Measurements from ENCODE around the gene RAB38.

Gene RAB38

DNA sequence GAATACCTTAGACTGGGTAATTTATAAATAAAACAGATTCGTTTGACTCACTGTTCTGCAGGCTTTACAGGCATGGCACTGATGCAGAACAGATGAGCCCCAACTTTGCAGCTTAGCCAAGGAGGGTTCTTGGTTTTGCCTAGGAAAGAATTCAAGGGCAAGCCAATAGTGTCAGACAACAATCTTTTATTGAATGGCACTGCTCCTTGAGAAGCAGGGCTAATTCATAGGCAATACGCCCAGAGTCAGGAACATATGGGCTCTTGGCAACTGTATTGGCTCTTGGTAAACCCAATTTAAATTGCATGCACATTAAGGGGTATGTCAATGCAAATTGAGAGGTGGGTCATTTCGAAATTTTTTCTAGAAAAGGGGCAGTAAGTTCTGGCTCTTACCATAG lies 87.9 kb downstream of the RAB38 start:
- DNase-seq (ENCODE audit: low spot score): no peak
- in situ Hi-C loops (cut with MboI; ENCODE audit: low sequenced_read_pairs, unreplicated experiment): no loop called here
- TF ChIP-seq, protein P1, sequence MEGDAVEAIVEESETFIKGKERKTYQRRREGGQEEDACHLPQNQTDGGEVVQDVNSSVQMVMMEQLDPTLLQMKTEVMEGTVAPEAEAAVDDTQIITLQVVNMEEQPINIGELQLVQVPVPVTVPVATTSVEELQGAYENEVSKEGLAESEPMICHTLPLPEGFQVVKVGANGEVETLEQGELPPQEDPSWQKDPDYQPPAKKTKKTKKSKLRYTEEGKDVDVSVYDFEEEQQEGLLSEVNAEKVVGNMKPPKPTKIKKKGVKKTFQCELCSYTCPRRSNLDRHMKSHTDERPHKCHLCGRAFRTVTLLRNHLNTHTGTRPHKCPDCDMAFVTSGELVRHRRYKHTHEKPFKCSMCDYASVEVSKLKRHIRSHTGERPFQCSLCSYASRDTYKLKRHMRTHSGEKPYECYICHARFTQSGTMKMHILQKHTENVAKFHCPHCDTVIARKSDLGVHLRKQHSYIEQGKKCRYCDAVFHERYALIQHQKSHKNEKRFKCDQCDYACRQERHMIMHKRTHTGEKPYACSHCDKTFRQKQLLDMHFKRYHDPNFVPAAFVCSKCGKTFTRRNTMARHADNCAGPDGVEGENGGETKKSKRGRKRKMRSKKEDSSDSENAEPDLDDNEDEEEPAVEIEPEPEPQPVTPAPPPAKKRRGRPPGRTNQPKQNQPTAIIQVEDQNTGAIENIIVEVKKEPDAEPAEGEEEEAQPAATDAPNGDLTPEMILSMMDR (IDR thresholded peaks at IDR 0.05; ENCODE audit: borderline replicate concordance, control extremely low read depth, extremely low read depth, insufficient read depth, missing control alignments): no peak

DNA sequence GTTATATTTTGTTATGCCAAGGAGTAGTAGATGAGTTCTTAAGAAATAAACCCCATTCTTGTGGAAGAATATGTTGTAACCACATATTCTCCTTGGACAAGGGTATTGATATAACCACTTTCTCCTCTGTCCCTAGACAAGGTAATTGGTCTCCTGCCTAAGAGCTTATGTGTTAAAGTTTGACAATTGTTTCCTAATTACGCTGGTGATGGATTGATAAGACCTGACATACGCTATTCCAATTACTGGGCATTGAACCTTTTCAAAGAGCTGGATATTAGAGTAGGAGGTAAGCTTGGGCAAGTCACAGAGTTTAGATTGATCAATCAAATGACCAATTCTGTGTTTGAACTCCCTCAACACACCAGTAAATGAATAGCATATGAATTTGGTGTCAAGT lies 88.9 kb downstream of the RAB38 start:
- no peak for DNase-seq (ENCODE audit: low spot score)
- TF ChIP-seq, protein P1 (IDR thresholded peaks at IDR 0.05; ENCODE audit: borderline replicate concordance, control extremely low read depth, extremely low read depth, insufficient read depth, missing control alignments): no peak
- in situ Hi-C loops (cut with MboI; ENCODE audit: low sequenced_read_pairs, unreplicated experiment): no loop called here

DNA sequence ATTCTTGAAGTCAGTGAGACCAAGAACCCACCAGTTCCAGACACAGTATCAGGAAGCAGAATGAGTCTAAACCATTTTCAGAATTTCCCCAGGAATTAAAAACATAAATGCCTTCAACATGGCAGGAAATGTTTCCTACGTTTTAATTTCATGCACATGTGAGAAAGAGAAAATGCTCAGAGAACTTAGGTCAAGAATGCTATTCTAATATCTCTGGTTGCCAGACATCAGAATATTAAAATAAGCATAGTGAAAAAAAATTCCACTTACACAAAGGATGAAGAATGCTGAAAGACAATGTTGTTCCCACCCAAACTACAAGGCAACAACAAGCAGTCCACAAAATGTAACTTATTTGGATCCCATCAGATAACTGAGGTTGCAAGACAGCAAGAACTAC lies 104.8 kb downstream of the RAB38 start:
- no peak for DNase-seq (ENCODE audit: low spot score)
- TF ChIP-seq, protein P1 (IDR thresholded peaks at IDR 0.05; ENCODE audit: borderline replicate concordance, control extremely low read depth, extremely low read depth, insufficient read depth, missing control alignments): no peak
- in situ Hi-C loops (cut with MboI; ENCODE audit: low sequenced_read_pairs, unreplicated experiment): no loop called here

DNA sequence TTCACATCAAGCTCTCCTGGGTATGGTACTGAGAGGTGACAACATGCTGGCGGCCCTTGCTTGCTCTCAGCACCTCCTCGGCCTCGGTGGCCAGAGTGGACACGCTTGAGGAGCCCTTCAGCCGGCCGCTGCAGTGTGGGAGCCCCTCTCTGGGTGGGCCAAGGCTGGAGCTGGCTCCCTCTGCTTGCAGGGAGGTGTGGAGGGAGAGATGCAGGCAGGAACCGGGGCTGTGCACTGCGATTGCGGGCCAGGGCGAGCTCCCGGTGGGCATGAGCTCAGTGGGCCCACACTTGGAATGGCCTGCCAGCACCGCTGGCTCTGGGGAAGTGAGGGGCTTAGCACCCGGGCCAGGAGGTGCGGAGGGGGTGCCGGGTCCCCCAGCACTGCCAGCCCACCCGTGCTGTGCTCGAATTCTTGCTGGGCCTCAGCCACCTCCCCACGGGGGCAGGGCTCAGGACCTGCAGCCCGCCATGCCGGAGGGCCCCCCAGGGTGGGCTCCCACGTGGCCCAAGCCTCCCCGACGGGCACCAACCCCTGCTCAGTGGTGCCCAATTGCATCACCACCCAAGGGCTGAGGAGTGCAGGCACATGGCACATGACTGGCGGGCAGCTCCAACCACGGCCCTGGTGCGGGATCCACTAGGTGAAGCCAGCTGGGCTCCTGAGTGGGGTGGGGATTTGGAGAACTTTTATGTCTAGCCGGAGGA lies 106.2 kb downstream of the RAB38 start:
- no peak for DNase-seq (ENCODE audit: low spot score)
- in situ Hi-C loops (cut with MboI; ENCODE audit: low sequenced_read_pairs, unreplicated experiment): no loop called here
- TF ChIP-seq, protein P1 (IDR thresholded peaks at IDR 0.05; ENCODE audit: borderline replicate concordance, control extremely low read depth, extremely low read depth, insufficient read depth, missing control alignments): no peak

DNA sequence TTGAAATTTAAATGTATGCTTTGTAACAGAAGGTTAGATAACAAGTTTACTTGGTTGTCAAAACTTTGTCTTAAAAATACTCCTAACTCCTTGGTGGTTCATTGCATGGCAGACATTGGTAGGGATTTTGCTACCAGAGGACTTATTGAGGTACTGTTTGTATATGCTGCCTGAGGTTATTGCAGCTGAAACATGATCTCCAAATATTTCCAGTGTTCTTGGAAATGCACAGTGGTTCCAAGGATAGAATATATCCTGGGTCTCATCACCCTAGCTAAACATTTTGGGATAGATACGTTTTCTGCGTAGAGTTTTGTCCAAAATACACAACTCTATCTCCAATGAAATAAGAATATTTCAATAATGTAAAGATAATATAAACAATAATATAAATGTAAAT lies 109.2 kb downstream of the RAB38 start:
- DNase-seq (ENCODE audit: low spot score): no peak
- TF ChIP-seq, protein P1 (IDR thresholded peaks at IDR 0.05; ENCODE audit: borderline replicate concordance, control extremely low read depth, extremely low read depth, insufficient read depth, missing control alignments): no peak
- in situ Hi-C loops (cut with MboI; ENCODE audit: low sequenced_read_pairs, unreplicated experiment): no loop called here

DNA sequence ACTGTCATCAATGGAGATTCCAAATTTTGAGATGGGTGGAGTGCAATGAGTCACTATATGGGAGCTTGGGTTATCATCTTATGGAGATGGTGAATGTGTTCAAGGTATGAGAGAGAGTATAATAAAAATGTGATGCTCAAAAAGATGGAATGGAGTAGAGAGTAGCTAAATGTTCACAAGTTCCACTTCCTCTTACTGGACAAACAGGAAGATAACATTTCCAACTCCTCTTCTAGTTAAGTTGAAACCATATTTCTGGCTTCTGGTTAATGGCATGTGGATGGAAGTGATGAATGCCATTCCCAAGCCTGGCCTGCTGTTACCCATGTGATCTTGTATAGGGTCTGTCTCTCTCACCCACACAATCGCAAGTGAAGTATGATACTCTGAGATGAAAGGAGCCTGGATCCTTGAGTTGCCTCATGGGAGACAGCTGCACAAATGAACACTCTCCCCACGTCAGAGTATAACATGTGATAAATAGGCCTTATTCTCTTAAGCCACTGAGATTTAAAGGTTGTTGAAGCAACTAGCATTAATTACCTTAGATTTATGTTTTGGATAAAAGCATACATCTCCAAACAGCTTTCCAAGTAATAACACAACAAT lies 111.0 kb downstream of the RAB38 start:
- TF ChIP-seq, protein P1 (IDR thresholded peaks at IDR 0.05; ENCODE audit: borderline replicate concordance, control extremely low read depth, extremely low read depth, insufficient read depth, missing control alignments): no peak
- no peak for DNase-seq (ENCODE audit: low spot score)
- in situ Hi-C loops (cut with MboI; ENCODE audit: low sequenced_read_pairs, unreplicated experiment): no loop called here

All from GM13976 (cell line).